Measurements from ENCODE around the gene NAB1.

DNA sequence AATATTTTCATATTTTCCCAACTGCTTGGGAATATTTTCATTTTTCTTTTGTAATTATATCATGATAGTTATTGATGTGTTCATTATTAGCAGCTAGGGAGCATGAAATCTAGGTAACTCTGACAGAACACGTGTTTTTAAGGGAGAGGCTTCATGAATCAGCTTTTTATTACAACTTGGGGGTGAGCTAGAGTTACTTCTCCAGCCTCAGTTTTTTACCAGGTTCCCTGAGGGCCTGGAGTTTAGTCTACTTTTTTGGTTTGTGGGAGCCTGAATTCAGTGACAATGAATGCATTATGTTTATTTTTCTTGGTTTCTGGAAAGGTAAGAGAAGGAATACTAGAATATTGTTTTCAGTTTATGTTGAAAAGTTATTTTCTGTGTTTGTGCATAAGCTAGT is 18.0 kb downstream of the NAB1 start:
- TF ChIP-seq, protein P1, sequence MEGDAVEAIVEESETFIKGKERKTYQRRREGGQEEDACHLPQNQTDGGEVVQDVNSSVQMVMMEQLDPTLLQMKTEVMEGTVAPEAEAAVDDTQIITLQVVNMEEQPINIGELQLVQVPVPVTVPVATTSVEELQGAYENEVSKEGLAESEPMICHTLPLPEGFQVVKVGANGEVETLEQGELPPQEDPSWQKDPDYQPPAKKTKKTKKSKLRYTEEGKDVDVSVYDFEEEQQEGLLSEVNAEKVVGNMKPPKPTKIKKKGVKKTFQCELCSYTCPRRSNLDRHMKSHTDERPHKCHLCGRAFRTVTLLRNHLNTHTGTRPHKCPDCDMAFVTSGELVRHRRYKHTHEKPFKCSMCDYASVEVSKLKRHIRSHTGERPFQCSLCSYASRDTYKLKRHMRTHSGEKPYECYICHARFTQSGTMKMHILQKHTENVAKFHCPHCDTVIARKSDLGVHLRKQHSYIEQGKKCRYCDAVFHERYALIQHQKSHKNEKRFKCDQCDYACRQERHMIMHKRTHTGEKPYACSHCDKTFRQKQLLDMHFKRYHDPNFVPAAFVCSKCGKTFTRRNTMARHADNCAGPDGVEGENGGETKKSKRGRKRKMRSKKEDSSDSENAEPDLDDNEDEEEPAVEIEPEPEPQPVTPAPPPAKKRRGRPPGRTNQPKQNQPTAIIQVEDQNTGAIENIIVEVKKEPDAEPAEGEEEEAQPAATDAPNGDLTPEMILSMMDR (IDR thresholded peaks at IDR 0.05): no peak
- no peak for TF ChIP-seq POLR2A (IDR thresholded peaks at IDR 0.05)

Measured in right lobe of liver (tissue), 4 donors.